ENCODE measurements around the gene LPP.

Gene LPP

GRCh38 chr3:188901671-188902287 is 747.8 kb downstream of the LPP start:
- no peak for FAIRE-seq
- TF ChIP-seq TAF1 (IDR thresholded peaks at IDR 0.05; ENCODE audit: low read depth, low read length) = no peak
- DNase-seq (ENCODE audit: insufficient read length, low spot score) = no peak

GRCh38 chr3:188904670-188905069 is 750.7 kb downstream of the LPP start:
- FAIRE-seq (no peak), DNase-seq (ENCODE audit: insufficient read length, low spot score) (no peak)
- TF ChIP-seq POLR2AphosphoS5 (IDR thresholded peaks at IDR 0.05; ENCODE audit: low read depth, low read length) (no peak), TAF1 (IDR thresholded peaks at IDR 0.05; ENCODE audit: low read depth, low read length) (no peak), POU2F2 (IDR thresholded peaks at IDR 0.05; ENCODE audit: low read depth, low read length) (no peak), SPI1 (IDR thresholded peaks at IDR 0.05; ENCODE audit: low read depth, low read length) (no peak), PAX5 (IDR thresholded peaks at IDR 0.05; ENCODE audit: insufficient read depth, low read length, severe bottlenecking) (no peak), POLR2A (IDR thresholded peaks at IDR 0.05; ENCODE audit: low read depth, low read length) (no peak)

GRCh38 chr3:188905547-188905946 is 751.6 kb downstream of the LPP start:
- DNase-seq (ENCODE audit: insufficient read length, low spot score) (no peak), FAIRE-seq (no peak)
- TF ChIP-seq PAX5 (IDR thresholded peaks at IDR 0.05; ENCODE audit: insufficient read depth, low read length, severe bottlenecking) (no peak), SPI1 (IDR thresholded peaks at IDR 0.05; ENCODE audit: low read depth, low read length) (no peak), POU2F2 (IDR thresholded peaks at IDR 0.05; ENCODE audit: low read depth, low read length) (no peak), POLR2A (IDR thresholded peaks at IDR 0.05; ENCODE audit: low read depth, low read length) (no peak), TAF1 (IDR thresholded peaks at IDR 0.05; ENCODE audit: low read depth, low read length) (no peak), POLR2AphosphoS5 (IDR thresholded peaks at IDR 0.05; ENCODE audit: low read depth, low read length) (no peak)

GRCh38 chr3:188906236-188906635 is 752.3 kb downstream of the LPP start:
- DNase-seq (ENCODE audit: insufficient read length, low spot score) (no peak), FAIRE-seq (no peak)
- TF ChIP-seq POU2F2 (IDR thresholded peaks at IDR 0.05; ENCODE audit: low read depth, low read length) (no peak), SPI1 (IDR thresholded peaks at IDR 0.05; ENCODE audit: low read depth, low read length) (no peak), TAF1 (IDR thresholded peaks at IDR 0.05; ENCODE audit: low read depth, low read length) (no peak)

- DNase-seq (ENCODE audit: insufficient read length, low spot score) = no peak
- TF ChIP-seq POLR2A (IDR thresholded peaks at IDR 0.05; ENCODE audit: low read depth, low read length) = no peak
- TF ChIP-seq TAF1 (IDR thresholded peaks at IDR 0.05; ENCODE audit: low read depth, low read length) = no peak
- no peak for TF ChIP-seq PAX5 (IDR thresholded peaks at IDR 0.05; ENCODE audit: insufficient read depth, low read length, severe bottlenecking)
- TF ChIP-seq POLR2AphosphoS5 (IDR thresholded peaks at IDR 0.05; ENCODE audit: low read depth, low read length) = no peak
- TF ChIP-seq POU2F2 (IDR thresholded peaks at IDR 0.05; ENCODE audit: low read depth, low read length) = no peak
- TF ChIP-seq SPI1 (IDR thresholded peaks at IDR 0.05; ENCODE audit: low read depth, low read length) = no peak
- FAIRE-seq = no peak
Measured at GRCh38 chr3:188908002-188908850, 754.3 kb downstream of the LPP start.

- DNase-seq (ENCODE audit: insufficient read length, low spot score) (no peak), FAIRE-seq (no peak)
- TF ChIP-seq POLR2A (IDR thresholded peaks at IDR 0.05; ENCODE audit: low read depth, low read length) (no peak), SPI1 (IDR thresholded peaks at IDR 0.05; ENCODE audit: low read depth, low read length) (no peak), POU2F2 (IDR thresholded peaks at IDR 0.05; ENCODE audit: low read depth, low read length) (no peak), TAF1 (IDR thresholded peaks at IDR 0.05; ENCODE audit: low read depth, low read length) (no peak), POLR2AphosphoS5 (IDR thresholded peaks at IDR 0.05; ENCODE audit: low read depth, low read length) (no peak), PAX5 (IDR thresholded peaks at IDR 0.05; ENCODE audit: insufficient read depth, low read length, severe bottlenecking) (no peak)
Measured at GRCh38 chr3:188911026-188911850, 757.3 kb downstream of the LPP start.

- FAIRE-seq (no peak), DNase-seq (ENCODE audit: insufficient read length, low spot score) (no peak)
Measured at GRCh38 chr3:188913084-188913483, 759.1 kb downstream of the LPP start.

GRCh38 chr3:188914552-188914951 is 760.6 kb downstream of the LPP start:
- FAIRE-seq = no peak

More at GRCh38 chr3:188913084-188913483, 759.1 kb downstream of the LPP start:
- TF ChIP-seq POLR2A (IDR thresholded peaks at IDR 0.05; ENCODE audit: low read depth, low read length) = no peak
- TF ChIP-seq TAF1 (IDR thresholded peaks at IDR 0.05; ENCODE audit: low read depth, low read length) = no peak
- no peak for TF ChIP-seq POLR2AphosphoS5 (IDR thresholded peaks at IDR 0.05; ENCODE audit: low read depth, low read length)
- no peak for TF ChIP-seq POU2F2 (IDR thresholded peaks at IDR 0.05; ENCODE audit: low read depth, low read length)
- no peak for TF ChIP-seq PAX5 (IDR thresholded peaks at IDR 0.05; ENCODE audit: insufficient read depth, low read length, severe bottlenecking)
- no peak for TF ChIP-seq SPI1 (IDR thresholded peaks at IDR 0.05; ENCODE audit: low read depth, low read length)

GRCh38 chr3:188915127-188915526 is 761.2 kb downstream of the LPP start:
- no peak for TF ChIP-seq SPI1 (IDR thresholded peaks at IDR 0.05; ENCODE audit: low read depth, low read length)
- TF ChIP-seq PAX5 (IDR thresholded peaks at IDR 0.05; ENCODE audit: insufficient read depth, low read length, severe bottlenecking) = no peak
- no peak for TF ChIP-seq POLR2A (IDR thresholded peaks at IDR 0.05; ENCODE audit: low read depth, low read length)
- TF ChIP-seq POU2F2 (IDR thresholded peaks at IDR 0.05; ENCODE audit: low read depth, low read length) = no peak
- no peak for TF ChIP-seq POLR2AphosphoS5 (IDR thresholded peaks at IDR 0.05; ENCODE audit: low read depth, low read length)
- no peak for TF ChIP-seq TAF1 (IDR thresholded peaks at IDR 0.05; ENCODE audit: low read depth, low read length)
- FAIRE-seq (no peak), DNase-seq (ENCODE audit: insufficient read length, low spot score) (no peak)

More at GRCh38 chr3:188914552-188914951, 760.6 kb downstream of the LPP start:
- TF ChIP-seq POU2F2 (IDR thresholded peaks at IDR 0.05; ENCODE audit: low read depth, low read length) (no peak), POLR2AphosphoS5 (IDR thresholded peaks at IDR 0.05; ENCODE audit: low read depth, low read length) (no peak), POLR2A (IDR thresholded peaks at IDR 0.05; ENCODE audit: low read depth, low read length) (no peak), SPI1 (IDR thresholded peaks at IDR 0.05; ENCODE audit: low read depth, low read length) (no peak), TAF1 (IDR thresholded peaks at IDR 0.05; ENCODE audit: low read depth, low read length) (no peak), PAX5 (IDR thresholded peaks at IDR 0.05; ENCODE audit: insufficient read depth, low read length, severe bottlenecking) (no peak)
- no peak for DNase-seq (ENCODE audit: insufficient read length, low spot score)

All from GM12891 (cell line).